HepG2 (cell line): ENCODE results near the gene IRF6. TPM values are rescaled to one million over a fixed set of nuclear protein-coding genes. Genes with fewer than 3 reads are reported as not detected.

Experiments
- ATAC-seq: fragments of 200-7000 bp; cut with Tn5 transposase; 3 replicates; pipeline ENCODE4 v1.9.1; 2020; ENCODE audit warnings: mild to moderate bottlenecking, moderate library complexity
- BruUV-seq: library from RNA; stranded (reverse); fragments of 400-500 nt; replicated peaks from 2 replicates; lab custom pipeline; 2021; lab: Mats Ljungman, UMichigan
- CTCF ChIA-PET: fragments of 300-600 bp; formaldehyde crosslinking; extraction: SDS; loops from one replicate; lab custom pipeline; 2021; ENCODE audit warnings: low total read pairs, inconsistent platforms, low intra/inter-chr PET ratio; lab: Yijun Ruan, JAX
- POLR2A ChIA-PET: fragments of 350-600 bp; sonication (Branson Sonifier 250); formaldehyde crosslinking; loops from one replicate; lab custom pipeline; 2020; ENCODE audit warnings: antibody characterized with exemption, inconsistent platforms; lab: Yijun Ruan, JAX
- DNase-seq: peaks from one replicate; pipeline ENCODE4 v3.0.0-alpha.2; 2015; ENCODE audit warnings: low spot score
- FAIRE-seq: peaks from 3 replicates; lab custom pipeline; 2011; peaks lifted over from hg19 to GRCh38; lab: Jason Lieb, UNC
- H2AFZ ChIP-seq: one replicate; pipeline ENCODE4 v1.6.1; 2011; ENCODE audit warnings: low read length, inconsistent platforms
- H3K27ac ChIP-seq: fragments of 300-600 bp; 3 replicates; pipeline ENCODE4 v1.8.0; 2011; ENCODE audit warnings: mixed run types, mild to moderate bottlenecking, mixed read lengths, low read length, inconsistent platforms; ENCODE audit not compliant: insufficient read depth; ENCODE audit errors: extremely low read length
- H3K27me3 ChIP-seq, 2 experiments: fragments of 200-600 bp in 1 of 2; 2 replicates in 1 of 2; 3 replicates in 1 of 2; pipeline versions ENCODE4 v1.6.0 to v1.8.0; 2011; ENCODE audit warnings: low read length in 2 of 2, mild to moderate bottlenecking in 2 of 2, moderate library complexity in 2 of 2, inconsistent platforms in 1 of 2; ENCODE audit not compliant: insufficient read depth in 2 of 2, control insufficient read depth in 1 of 2
- H3K36me3 ChIP-seq, 2 experiments: fragments of 200-600 bp in 1 of 2; replicated peaks in 1 of 2; 2 replicates in 1 of 2; 3 replicates in 1 of 2; pipeline versions ENCODE4 v1.5.1 to v1.8.0; 2011; ENCODE audit warnings: low read length in 2 of 2, inconsistent platforms in 1 of 2; ENCODE audit not compliant: insufficient read depth in 2 of 2, control insufficient read depth in 1 of 2
- H3K4me1 ChIP-seq: 2 replicates; pipeline ENCODE4 v1.5.1; 2012; ENCODE audit warnings: low read length, inconsistent platforms; ENCODE audit not compliant: insufficient read depth
- H3K4me2 ChIP-seq: 2 replicates; pipeline ENCODE4 v1.6.0; 2011; ENCODE audit warnings: low read depth, low read length, inconsistent platforms
- H3K4me3 ChIP-seq, 3 experiments: fragments of 200-600 bp in 1 of 3; sonication (generic), shearing (Covaris generic) in 1 of 3; replicated peaks in 1 of 3; 2 replicates each; pipeline ENCODE4 v1.5.1; 2011 to 2016; ENCODE audit warnings: low read length in 3 of 3, inconsistent platforms in 2 of 3, low read depth in 2 of 3, mild to moderate bottlenecking in 2 of 3, control low read depth in 1 of 3, mixed read lengths in 1 of 3; ENCODE audit not compliant: insufficient read depth in 1 of 3
- H3K79me2 ChIP-seq: one replicate; pipeline ENCODE4 v1.6.1; 2011; ENCODE audit warnings: low read length, inconsistent platforms; ENCODE audit not compliant: insufficient read depth
- H3K9ac ChIP-seq: 2 replicates; pipeline ENCODE4 v1.6.0; 2011; ENCODE audit warnings: mild to moderate bottlenecking, low read depth, low read length, inconsistent platforms; ENCODE audit not compliant: insufficient read depth
- H3K9me3 ChIP-seq: 2 replicates; pipeline ENCODE4 v1.5.1; 2012; ENCODE audit warnings: mild to moderate bottlenecking, low read length
- H4K20me1 ChIP-seq: 2 replicates; pipeline ENCODE4 v1.6.0; 2011; ENCODE audit warnings: inconsistent platforms, mild to moderate bottlenecking, low read length, moderate library complexity; ENCODE audit not compliant: insufficient read depth
- EEA1 ChIP-seq: sonication (generic); formaldehyde crosslinking; IDR thresholded peaks from 2 replicates; pipeline ENCODE4 v1.5.1; 2020; ENCODE audit warnings: mild to moderate bottlenecking, missing genetic modification reagents, borderline replicate concordance
- HOXD1 ChIP-seq: sonication (generic); formaldehyde crosslinking; IDR thresholded peaks from 2 replicates; pipeline ENCODE4 v1.5.0; 2020; ENCODE audit warnings: missing genetic modification reagents
- ISL2 ChIP-seq: sonication (generic); formaldehyde crosslinking; IDR thresholded peaks from 2 replicates; pipeline ENCODE4 v1.5.0; 2020; ENCODE audit warnings: missing genetic modification reagents
- MZF1 ChIP-seq: sonication (generic); formaldehyde crosslinking; IDR thresholded peaks from 2 replicates; pipeline ENCODE4 v1.8.1; 2023; ENCODE audit warnings: mild to moderate bottlenecking, missing genetic modification reagents, borderline replicate concordance
- NKX3-1 ChIP-seq: sonication (generic); formaldehyde crosslinking; IDR thresholded peaks from 2 replicates; pipeline ENCODE4 v1.5.0; 2020; ENCODE audit warnings: missing genetic modification reagents
- SKI ChIP-seq: fragments of 450-650 bp; IDR thresholded peaks from one replicate; pipeline ENCODE4 v1.6.1; 2018; ENCODE audit warnings: mild to moderate bottlenecking; ENCODE audit not compliant: partially characterized antibody
- ZNF263 ChIP-seq: sonication (generic); formaldehyde crosslinking; IDR thresholded peaks from 2 replicates; pipeline ENCODE4 v1.4.0; 2020; ENCODE audit warnings: missing genetic modification reagents
- ZNF562 ChIP-seq: sonication (generic); formaldehyde crosslinking; IDR thresholded peaks from 2 replicates; pipeline ENCODE4 v1.8.0; 2022; ENCODE audit warnings: missing genetic modification reagents, borderline replicate concordance
- ZNF570 ChIP-seq: sonication (generic); formaldehyde crosslinking; IDR thresholded peaks from 2 replicates; pipeline ENCODE4 v1.4.0; 2020; ENCODE audit warnings: mild to moderate bottlenecking, missing genetic modification reagents, borderline replicate concordance
- ZNF746 ChIP-seq: sonication (generic); formaldehyde crosslinking; IDR thresholded peaks from 2 replicates; pipeline ENCODE4 v1.8.0; 2022; ENCODE audit warnings: mild to moderate bottlenecking, missing genetic modification reagents
- WGBS: methylation state at CpG from one replicate; pipeline ENCODE4 v1.1.6; 2017; ENCODE audit warnings: low lambda C conversion rate; 5-methylcytosine and 5-hydroxymethylcytosine counted together
- in situ Hi-C: cut with HindIII; loops from 2 replicates; pipeline ENCODE4 v1.10.0; 2017; ENCODE audit warnings: low pct_unique_long_range_greater_than_20kb; ENCODE audit not compliant: extremely low pct_ligation_motif_present
- intact Hi-C: fragments of 100-400 bp; cut with micrococcal nuclease; formaldehyde crosslinking; loops from one replicate; pipeline ENCODE4 v1.10.0; 2022; ENCODE audit not compliant: unreplicated experiment
- polyA plus RNA-seq, 8 experiments: library from polyadenylated mRNA; depleted of rRNA in 3 of 8; stranded (reverse) in 7 of 8; unstranded in 1 of 8; fragments of >200 nt; fragmentation: Illumina TruSeq in 4 of 8; extraction: Trizol in 4 of 8; gene quantifications; 2 replicates each; pipeline versions ENCODE4 v1.2.1 to v1.2.3, GENCODE V29; 2011 to 2016; ENCODE audit warnings: low read depth in 4 of 8, missing spikeins in 1 of 8, mixed read lengths in 1 of 8; ENCODE audit not compliant: insufficient read depth in 1 of 8
- total RNA-seq, 5 experiments: library from RNA; depleted of rRNA; stranded (reverse); fragments of >200 nt; fragmentation: Illumina TruSeq; extraction: Trizol; gene quantifications; 2 replicates each; pipeline ENCODE4 v1.2.3, GENCODE V29; 2016; ENCODE audit warnings: low read depth in 1 of 5
- TF ChIP-seq, protein P1 (sequence below): sonication (generic); formaldehyde crosslinking; IDR thresholded peaks from 2 replicates; pipeline ENCODE4 v1.9.0; 2021; ENCODE audit warnings: missing genetic modification reagents, mild to moderate bottlenecking, borderline replicate concordance
- TF ChIP-seq, protein P2 (sequence below): sonication (generic); formaldehyde crosslinking; IDR thresholded peaks from 2 replicates; pipeline ENCODE4 v1.4.0; 2020; ENCODE audit warnings: missing genetic modification reagents, borderline replicate concordance

Gene IRF6
- total and polyA plus RNA-seq, 2 of the 13 experiments (the other 11 are each of a cell fraction or from before 2014, with no cell fraction given), result 0.02 TPM; not detected in 1

DNA sequence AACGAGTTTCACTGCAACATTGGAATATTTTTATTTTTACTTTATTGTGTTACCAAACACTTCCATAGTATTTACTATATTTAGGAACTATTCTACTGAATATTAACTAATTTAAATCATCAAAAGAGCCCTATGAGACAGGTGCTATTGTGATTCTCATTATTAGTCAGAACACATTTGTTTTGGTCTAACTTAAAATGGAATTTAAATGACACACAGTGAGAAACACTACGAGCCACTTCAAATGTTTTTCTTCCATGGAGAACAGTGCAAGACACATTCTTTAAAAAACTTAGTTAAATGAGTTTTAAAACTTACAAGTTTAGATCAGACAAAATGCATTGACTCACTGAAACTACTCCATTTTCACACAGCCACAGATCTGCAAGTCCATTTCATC is 56.7 kb downstream of the IRF6 start:
- Histone ChIP-seq H3K27me3 (no peaks in the 10 kb centered on the region; a peak in 1 of 5 replicates), H3K79me2 (no peaks in the 10 kb centered on the region), H3K4me3 (no peak overlapping the region), H3K9ac (no peak overlapping the region), H4K20me1 (no peaks in the 10 kb centered on the region), H3K4me2 (no peak overlapping the region)
- no peak for ATAC-seq
- intact Hi-C loops, result loop anchor here (5.0 kb wide), 2 partner anchors 73 to 172 kb away; no protein-coding TSS in a partner anchor
- POLR2A ChIA-PET, result no interaction called here
- in situ Hi-C loops, result no loop called here
- no peak for TF ChIP-seq SKI
- TF ChIP-seq NKX3-1 (CRISPR knock-in tag), result no peak
- TF ChIP-seq MZF1 (CRISPR knock-in tag), result no peak
- no peak for TF ChIP-seq HOXD1 (CRISPR knock-in tag)
- TF ChIP-seq ZNF746 (CRISPR knock-in tag), result no peak
- TF ChIP-seq, protein P1, sequence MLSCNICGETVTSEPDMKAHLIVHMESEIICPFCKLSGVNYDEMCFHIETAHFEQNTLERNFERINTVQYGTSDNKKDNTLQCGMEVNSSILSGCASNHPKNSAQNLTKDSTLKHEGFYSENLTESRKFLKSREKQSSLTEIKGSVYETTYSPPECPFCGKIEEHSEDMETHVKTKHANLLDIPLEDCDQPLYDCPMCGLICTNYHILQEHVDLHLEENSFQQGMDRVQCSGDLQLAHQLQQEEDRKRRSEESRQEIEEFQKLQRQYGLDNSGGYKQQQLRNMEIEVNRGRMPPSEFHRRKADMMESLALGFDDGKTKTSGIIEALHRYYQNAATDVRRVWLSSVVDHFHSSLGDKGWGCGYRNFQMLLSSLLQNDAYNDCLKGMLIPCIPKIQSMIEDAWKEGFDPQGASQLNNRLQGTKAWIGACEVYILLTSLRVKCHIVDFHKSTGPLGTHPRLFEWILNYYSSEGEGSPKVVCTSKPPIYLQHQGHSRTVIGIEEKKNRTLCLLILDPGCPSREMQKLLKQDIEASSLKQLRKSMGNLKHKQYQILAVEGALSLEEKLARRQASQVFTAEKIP, result no peak
- TF ChIP-seq ISL2 (CRISPR knock-in tag), result no peak
- TF ChIP-seq, all 625 proteins: peak for 0
- FAIRE-seq (no peak), DNase-seq (no peak)
- Histone ChIP-seq H3K27ac (no peak overlapping the region), H2AFZ (no peak overlapping the region), H3K4me1 (peaks cover 9% of the 10 kb centered on the region), H3K36me3 (no peaks in the 10 kb centered on the region), H3K9me3 (no peaks in the 10 kb centered on the region)
- BruUV-seq, result no TSS peak
- CTCF ChIA-PET, result no interaction called here
- WGBS, result 0% methylated on average over 2 of the region's 2 CpGs

DNA sequence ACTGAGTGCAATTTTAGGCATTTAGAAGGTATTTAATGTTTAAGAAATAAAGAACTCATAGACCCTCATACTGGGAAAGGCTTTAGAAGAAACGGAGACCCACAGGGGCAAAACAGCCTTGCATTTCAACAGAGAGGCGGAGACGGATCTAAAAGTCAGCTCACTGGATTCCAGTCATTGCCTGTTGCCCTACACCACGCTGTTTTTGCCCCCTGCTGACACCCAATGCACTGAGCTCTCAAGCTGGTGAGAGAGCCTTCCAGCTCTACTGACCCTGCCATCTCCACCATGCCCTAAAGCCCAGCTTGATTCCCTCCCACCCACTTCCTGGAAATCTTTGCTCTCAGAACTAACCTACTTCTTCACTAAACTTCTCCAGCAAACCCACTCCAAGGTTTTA is 57.3 kb downstream of the IRF6 start:
- no peak for ATAC-seq
- no TSS peak for BruUV-seq
- FAIRE-seq, result no peak
- Histone ChIP-seq H3K4me1 (peaks cover 9% of the 10 kb centered on the region), H3K27me3 (no peaks in the 10 kb centered on the region; a peak in 1 of 5 replicates), H4K20me1 (no peaks in the 10 kb centered on the region), H3K27ac (no peak overlapping the region), H3K4me3 (no peak overlapping the region), H3K9me3 (no peaks in the 10 kb centered on the region), H3K4me2 (no peak overlapping the region), H3K9ac (no peak overlapping the region), H2AFZ (no peak overlapping the region), H3K79me2 (no peaks in the 10 kb centered on the region), H3K36me3 (no peaks in the 10 kb centered on the region)
- 40% methylated on average over 3 of the region's 4 CpGs for WGBS
- no peak for DNase-seq
- intact Hi-C loops (loop anchor here (1.0 to 5.0 kb wide), 3 partner anchors 21 to 171 kb away; no protein-coding TSS in a partner anchor), in situ Hi-C loops (no loop called here)
- ChIA-PET CTCF (interaction anchor here (1.3 kb wide), 1 partner anchor 171 kb away, joined by 7 read pairs; no protein-coding TSS in a partner anchor), POLR2A (no interaction called here)
- TF ChIP-seq ZNF263 (CRISPR knock-in tag) (no peak), ZNF570 (CRISPR knock-in tag) (no peak), ZNF562 (no peak), EEA1 (CRISPR knock-in tag) (no peak)
- TF ChIP-seq, protein P2, sequence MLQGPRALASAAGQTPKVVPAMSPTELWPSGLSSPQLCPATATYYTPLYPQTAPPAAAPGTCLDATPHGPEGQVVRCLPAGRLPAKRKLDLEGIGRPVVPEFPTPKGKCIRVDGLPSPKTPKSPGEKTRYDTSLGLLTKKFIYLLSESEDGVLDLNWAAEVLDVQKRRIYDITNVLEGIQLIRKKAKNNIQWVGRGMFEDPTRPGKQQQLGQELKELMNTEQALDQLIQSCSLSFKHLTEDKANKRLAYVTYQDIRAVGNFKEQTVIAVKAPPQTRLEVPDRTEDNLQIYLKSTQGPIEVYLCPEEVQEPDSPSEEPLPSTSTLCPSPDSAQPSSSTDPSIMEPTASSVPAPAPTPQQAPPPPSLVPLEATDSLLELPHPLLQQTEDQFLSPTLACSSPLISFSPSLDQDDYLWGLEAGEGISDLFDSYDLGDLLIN, result no peak
